HepG2 (cell line): ENCODE measurements around the gene MBD4. TPM values are rescaled to one million over a fixed set of nuclear protein-coding genes. Genes with fewer than 3 reads are reported as not detected.

Source experiments
- KLF16 ChIP-seq, 2 experiments: sonication (generic) in 1 of 2; formaldehyde crosslinking in 1 of 2; IDR thresholded peaks; 2 replicates each; pipeline versions ENCODE4 v1.6.1 to v1.8.0; 2016 to 2023; ENCODE audit warnings: missing genetic modification reagents in 2 of 2, missing compliant biosample characterization in 1 of 2
- MEIS2 ChIP-seq: sonication (generic); formaldehyde crosslinking; IDR thresholded peaks from 2 replicates; pipeline ENCODE4 v1.9.0; 2021; ENCODE audit warnings: mild to moderate bottlenecking, missing genetic modification reagents
- POLR2AphosphoS5 ChIP-seq: IDR thresholded peaks from 2 replicates; pipeline ENCODE4 v1.6.1; 2012; ENCODE audit warnings: low read depth, low read length
- SALL1 ChIP-seq: sonication (generic); formaldehyde crosslinking; IDR thresholded peaks from 2 replicates; pipeline ENCODE4 v1.8.0; 2022; ENCODE audit warnings: mild to moderate bottlenecking, missing genetic modification reagents
- SAP130 ChIP-seq: IDR thresholded peaks from 2 replicates; pipeline ENCODE4 v1.6.1; 2016; ENCODE audit warnings: low read depth
- SSRP1 ChIP-seq: IDR thresholded peaks from 2 replicates; pipeline ENCODE4 v1.6.1; 2016; ENCODE audit warnings: control low read depth
- TOPORS ChIP-seq: sonication (generic); formaldehyde crosslinking; IDR thresholded peaks from 2 replicates; pipeline ENCODE4 v1.8.0; 2023; ENCODE audit warnings: mild to moderate bottlenecking, missing genetic modification reagents
- ZNF468 ChIP-seq: sonication (generic); formaldehyde crosslinking; IDR thresholded peaks from 2 replicates; pipeline ENCODE4 v1.8.0; 2022; ENCODE audit warnings: mild to moderate bottlenecking, moderate library complexity, missing genetic modification reagents
- ZNF639 ChIP-seq: conservative IDR thresholded peaks from 2 replicates; pipeline ENCODE4 v1.6.1; 2018; ENCODE audit warnings: missing genetic modification reagents
- polyA plus RNA-seq, 8 experiments: library from polyadenylated mRNA; depleted of rRNA in 3 of 8; stranded (reverse) in 7 of 8; unstranded in 1 of 8; fragments of >200 nt; fragmentation: Illumina TruSeq in 4 of 8; extraction: Trizol in 4 of 8; gene quantifications; 2 replicates each; pipeline versions ENCODE4 v1.2.1 to v1.2.3, GENCODE V29; 2011 to 2016; ENCODE audit warnings: low read depth in 4 of 8, missing spikeins in 1 of 8, mixed read lengths in 1 of 8; ENCODE audit not compliant: insufficient read depth in 1 of 8
- total RNA-seq, 5 experiments: library from RNA; depleted of rRNA; stranded (reverse); fragments of >200 nt; fragmentation: Illumina TruSeq; extraction: Trizol; gene quantifications; 2 replicates each; pipeline ENCODE4 v1.2.3, GENCODE V29; 2016; ENCODE audit warnings: low read depth in 1 of 5
- TF ChIP-seq, protein P1 (sequence below): sonication (generic); formaldehyde crosslinking; IDR thresholded peaks from 2 replicates; pipeline ENCODE4 v1.4.0; 2020; ENCODE audit warnings: missing genetic modification reagents
- TF ChIP-seq, protein P2 (sequence below), 2 experiments: IDR thresholded peaks; 2 replicates each; pipeline ENCODE4 v1.6.1; 2011 to 2012; ENCODE audit warnings: low read length in 2 of 2, borderline replicate concordance in 1 of 2, low read depth in 1 of 2, mild to moderate bottlenecking in 1 of 2, moderate library complexity in 1 of 2
- TF ChIP-seq, protein P3 (sequence below): fragments of 450-650 bp; IDR thresholded peaks from 2 replicates; pipeline ENCODE4 v1.6.1; 2016
- TF ChIP-seq, protein P4 (sequence below): sonication (generic); formaldehyde crosslinking; IDR thresholded peaks from 2 replicates; pipeline ENCODE4 v1.4.0; 2020; ENCODE audit warnings: low read depth, mild to moderate bottlenecking, missing genetic modification reagents

MBD4 gene
- total and polyA plus RNA-seq, 2 of the 13 experiments (the other 11 are each of a cell fraction or from before 2014, with no cell fraction given): 14.9 to 25.3 TPM

DNA sequence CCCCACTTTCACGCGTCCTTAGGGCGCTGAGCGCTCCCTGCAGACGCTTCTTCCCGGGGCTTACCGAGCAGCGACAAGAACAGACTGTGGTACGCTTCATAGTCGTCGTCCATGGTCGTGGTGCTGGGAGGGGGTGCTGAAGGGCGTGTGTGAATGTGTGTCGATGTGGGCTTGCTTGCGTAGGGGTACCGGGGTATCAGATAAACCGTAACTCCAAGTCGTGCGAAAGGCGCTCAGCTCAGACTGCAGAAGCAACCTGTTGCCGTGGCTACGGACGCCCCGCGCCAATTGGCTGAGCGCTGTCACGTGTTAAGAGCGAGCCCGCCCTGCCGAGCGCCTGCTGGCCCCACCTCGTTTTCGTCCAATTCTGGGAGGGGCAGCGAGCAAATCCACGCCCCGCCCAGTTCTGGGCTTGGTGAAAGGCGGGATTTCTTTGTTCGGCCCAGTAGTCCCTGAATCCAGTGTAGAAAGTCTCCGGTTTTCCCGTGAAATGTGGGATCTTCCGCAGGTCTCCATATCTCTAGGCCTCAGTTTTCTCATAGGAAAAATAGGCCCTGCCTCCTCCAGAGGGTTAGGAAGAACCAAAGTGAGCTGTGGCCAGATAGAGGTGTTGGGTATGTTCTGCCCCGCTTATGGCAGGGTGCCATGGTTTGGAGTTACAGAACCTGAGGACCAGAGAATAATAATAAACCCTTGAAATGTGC lies 11.2 kb downstream of the MBD4 start, which contains the start of gene EFCAB12 (continued):
- TF ChIP-seq, protein P1, sequence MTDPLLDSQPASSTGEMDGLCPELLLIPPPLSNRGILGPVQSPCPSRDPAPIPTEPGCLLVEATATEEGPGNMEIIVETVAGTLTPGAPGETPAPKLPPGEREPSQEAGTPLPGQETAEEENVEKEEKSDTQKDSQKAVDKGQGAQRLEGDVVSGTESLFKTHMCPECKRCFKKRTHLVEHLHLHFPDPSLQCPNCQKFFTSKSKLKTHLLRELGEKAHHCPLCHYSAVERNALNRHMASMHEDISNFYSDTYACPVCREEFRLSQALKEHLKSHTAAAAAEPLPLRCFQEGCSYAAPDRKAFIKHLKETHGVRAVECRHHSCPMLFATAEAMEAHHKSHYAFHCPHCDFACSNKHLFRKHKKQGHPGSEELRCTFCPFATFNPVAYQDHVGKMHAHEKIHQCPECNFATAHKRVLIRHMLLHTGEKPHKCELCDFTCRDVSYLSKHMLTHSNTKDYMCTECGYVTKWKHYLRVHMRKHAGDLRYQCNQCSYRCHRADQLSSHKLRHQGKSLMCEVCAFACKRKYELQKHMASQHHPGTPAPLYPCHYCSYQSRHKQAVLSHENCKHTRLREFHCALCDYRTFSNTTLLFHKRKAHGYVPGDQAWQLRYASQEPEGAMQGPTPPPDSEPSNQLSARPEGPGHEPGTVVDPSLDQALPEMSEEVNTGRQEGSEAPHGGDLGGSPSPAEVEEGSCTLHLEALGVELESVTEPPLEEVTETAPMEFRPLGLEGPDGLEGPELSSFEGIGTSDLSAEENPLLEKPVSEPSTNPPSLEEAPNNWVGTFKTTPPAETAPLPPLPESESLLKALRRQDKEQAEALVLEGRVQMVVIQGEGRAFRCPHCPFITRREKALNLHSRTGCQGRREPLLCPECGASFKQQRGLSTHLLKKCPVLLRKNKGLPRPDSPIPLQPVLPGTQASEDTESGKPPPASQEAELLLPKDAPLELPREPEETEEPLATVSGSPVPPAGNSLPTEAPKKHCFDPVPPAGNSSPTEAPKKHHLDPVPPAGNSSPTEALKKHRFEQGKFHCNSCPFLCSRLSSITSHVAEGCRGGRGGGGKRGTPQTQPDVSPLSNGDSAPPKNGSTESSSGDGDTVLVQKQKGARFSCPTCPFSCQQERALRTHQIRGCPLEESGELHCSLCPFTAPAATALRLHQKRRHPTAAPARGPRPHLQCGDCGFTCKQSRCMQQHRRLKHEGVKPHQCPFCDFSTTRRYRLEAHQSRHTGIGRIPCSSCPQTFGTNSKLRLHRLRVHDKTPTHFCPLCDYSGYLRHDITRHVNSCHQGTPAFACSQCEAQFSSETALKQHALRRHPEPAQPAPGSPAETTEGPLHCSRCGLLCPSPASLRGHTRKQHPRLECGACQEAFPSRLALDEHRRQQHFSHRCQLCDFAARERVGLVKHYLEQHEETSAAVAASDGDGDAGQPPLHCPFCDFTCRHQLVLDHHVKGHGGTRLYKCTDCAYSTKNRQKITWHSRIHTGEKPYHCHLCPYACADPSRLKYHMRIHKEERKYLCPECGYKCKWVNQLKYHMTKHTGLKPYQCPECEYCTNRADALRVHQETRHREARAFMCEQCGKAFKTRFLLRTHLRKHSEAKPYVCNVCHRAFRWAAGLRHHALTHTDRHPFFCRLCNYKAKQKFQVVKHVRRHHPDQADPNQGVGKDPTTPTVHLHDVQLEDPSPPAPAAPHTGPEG (CRISPR knock-in tag): 0 out of 2 replicates have a peak, but pooled peaks have one; percentile 43
- TF ChIP-seq, protein P2, sequence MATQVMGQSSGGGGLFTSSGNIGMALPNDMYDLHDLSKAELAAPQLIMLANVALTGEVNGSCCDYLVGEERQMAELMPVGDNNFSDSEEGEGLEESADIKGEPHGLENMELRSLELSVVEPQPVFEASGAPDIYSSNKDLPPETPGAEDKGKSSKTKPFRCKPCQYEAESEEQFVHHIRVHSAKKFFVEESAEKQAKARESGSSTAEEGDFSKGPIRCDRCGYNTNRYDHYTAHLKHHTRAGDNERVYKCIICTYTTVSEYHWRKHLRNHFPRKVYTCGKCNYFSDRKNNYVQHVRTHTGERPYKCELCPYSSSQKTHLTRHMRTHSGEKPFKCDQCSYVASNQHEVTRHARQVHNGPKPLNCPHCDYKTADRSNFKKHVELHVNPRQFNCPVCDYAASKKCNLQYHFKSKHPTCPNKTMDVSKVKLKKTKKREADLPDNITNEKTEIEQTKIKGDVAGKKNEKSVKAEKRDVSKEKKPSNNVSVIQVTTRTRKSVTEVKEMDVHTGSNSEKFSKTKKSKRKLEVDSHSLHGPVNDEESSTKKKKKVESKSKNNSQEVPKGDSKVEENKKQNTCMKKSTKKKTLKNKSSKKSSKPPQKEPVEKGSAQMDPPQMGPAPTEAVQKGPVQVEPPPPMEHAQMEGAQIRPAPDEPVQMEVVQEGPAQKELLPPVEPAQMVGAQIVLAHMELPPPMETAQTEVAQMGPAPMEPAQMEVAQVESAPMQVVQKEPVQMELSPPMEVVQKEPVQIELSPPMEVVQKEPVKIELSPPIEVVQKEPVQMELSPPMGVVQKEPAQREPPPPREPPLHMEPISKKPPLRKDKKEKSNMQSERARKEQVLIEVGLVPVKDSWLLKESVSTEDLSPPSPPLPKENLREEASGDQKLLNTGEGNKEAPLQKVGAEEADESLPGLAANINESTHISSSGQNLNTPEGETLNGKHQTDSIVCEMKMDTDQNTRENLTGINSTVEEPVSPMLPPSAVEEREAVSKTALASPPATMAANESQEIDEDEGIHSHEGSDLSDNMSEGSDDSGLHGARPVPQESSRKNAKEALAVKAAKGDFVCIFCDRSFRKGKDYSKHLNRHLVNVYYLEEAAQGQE (IDR thresholded peaks at IDR 0.05; ENCODE audit: borderline replicate concordance in 1 of 2, low read depth in 1 of 2, low read length in 2 of 2): no peak
- TF ChIP-seq, protein P3, sequence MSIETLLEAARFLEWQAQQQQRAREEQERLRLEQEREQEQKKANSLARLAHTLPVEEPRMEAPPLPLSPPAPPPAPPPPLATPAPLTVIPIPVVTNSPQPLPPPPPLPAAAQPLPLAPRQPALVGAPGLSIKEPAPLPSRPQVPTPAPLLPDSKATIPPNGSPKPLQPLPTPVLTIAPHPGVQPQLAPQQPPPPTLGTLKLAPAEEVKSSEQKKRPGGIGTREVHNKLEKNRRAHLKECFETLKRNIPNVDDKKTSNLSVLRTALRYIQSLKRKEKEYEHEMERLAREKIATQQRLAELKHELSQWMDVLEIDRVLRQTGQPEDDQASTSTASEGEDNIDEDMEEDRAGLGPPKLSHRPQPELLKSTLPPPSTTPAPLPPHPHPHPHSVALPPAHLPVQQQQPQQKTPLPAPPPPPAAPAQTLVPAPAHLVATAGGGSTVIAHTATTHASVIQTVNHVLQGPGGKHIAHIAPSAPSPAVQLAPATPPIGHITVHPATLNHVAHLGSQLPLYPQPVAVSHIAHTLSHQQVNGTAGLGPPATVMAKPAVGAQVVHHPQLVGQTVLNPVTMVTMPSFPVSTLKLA: 0 out of 2 replicates have a peak, but pooled peaks have one; percentile 9
- peak; percentile 87 for TF ChIP-seq SAP130 (CRISPR knock-in tag)
- TF ChIP-seq MEIS2 (CRISPR knock-in tag): peak; percentile 57; the same call in 1 of the 2 replicates
- peak; percentile 36; the same call in 1 of the 2 replicates for TF ChIP-seq SALL1 (CRISPR knock-in tag)
- TF ChIP-seq ZNF468: no peak
- no peak; a peak in 1 of 4 replicates for TF ChIP-seq KLF16 (CRISPR knock-in tag; IDR thresholded peaks at IDR 0.05)
- no peak for TF ChIP-seq SSRP1 (CRISPR knock-in tag)
- peak; percentile 66 for TF ChIP-seq POLR2AphosphoS5
- no peak for TF ChIP-seq ZNF639
- no peak for TF ChIP-seq TOPORS
- TF ChIP-seq, protein P4, sequence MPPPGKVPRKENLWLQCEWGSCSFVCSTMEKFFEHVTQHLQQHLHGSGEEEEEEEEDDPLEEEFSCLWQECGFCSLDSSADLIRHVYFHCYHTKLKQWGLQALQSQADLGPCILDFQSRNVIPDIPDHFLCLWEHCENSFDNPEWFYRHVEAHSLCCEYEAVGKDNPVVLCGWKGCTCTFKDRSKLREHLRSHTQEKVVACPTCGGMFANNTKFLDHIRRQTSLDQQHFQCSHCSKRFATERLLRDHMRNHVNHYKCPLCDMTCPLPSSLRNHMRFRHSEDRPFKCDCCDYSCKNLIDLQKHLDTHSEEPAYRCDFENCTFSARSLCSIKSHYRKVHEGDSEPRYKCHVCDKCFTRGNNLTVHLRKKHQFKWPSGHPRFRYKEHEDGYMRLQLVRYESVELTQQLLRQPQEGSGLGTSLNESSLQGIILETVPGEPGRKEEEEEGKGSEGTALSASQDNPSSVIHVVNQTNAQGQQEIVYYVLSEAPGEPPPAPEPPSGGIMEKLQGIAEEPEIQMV: peak; percentile 65; the same call in 1 of the 2 replicates
